Raji (cell line): Measurements from ENCODE around the gene C16orf96.

Experiments used
- POLR2A ChIP-seq: IDR thresholded peaks from 2 replicates; pipeline ENCODE4 v1.6.1; 2011; ENCODE audit warnings: low read depth, low read length, control low read depth; ENCODE audit not compliant: insufficient read depth

The C16orf96 gene

DNA sequence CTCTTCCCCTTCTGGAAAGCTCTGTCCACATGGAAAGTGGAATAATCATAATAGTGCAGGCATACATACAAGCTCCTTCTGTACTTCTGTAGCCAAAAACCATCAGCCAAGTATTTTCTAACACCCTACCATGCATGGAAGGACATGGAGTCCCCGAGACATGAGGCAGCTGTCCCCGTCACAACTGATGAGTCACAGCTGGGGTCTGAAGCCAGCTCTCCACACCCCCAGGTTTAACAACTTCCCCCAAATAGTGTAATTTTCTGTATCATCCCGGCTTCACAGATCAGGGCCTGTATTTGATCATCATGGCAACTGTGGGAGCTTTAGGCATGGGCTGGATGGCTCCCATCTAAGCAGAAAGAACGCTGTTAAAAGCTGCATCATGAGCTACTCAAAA is 16.6 kb downstream of the C16orf96 start:
- TF ChIP-seq POLR2A = no peak

DNA sequence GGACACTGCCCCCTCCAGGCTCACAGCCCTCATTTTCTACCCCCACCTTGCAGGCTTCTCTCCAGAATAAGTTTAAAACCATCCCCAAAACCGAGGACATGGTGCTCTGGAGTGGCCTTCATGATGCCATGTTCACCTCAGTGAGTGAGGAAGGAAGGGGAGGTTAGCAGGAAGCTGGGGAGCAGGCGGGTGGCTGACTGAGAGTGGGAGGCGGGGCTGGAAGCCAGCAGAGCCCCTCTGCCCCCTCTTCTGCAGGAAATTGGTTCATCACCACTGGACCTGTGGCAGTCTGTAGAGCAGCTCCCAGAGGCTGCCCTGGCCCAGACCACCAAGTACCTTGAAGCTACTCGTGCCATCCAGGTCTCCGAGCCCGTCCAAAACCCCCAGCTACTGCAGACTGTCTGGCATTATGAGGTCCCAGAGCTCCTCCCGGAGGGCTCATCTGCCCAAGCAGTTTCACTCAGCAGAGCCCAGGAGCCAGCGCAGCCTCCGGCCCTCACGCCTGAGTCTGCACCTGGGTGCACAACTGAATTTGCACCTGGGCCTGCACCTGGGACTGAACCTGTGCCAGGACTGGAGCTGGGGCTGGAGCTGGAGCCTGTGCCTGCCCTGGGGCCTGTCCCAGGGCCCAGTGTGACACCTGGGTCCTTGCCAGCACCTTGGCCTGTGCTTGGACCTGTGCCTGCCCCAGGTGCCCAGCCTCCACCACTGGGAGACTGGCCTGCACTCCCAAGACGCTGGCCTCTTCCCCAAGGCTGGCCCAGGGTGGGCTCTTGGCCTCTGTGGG is 19.0 kb downstream of the C16orf96 start:
- TF ChIP-seq POLR2A = no peak

DNA sequence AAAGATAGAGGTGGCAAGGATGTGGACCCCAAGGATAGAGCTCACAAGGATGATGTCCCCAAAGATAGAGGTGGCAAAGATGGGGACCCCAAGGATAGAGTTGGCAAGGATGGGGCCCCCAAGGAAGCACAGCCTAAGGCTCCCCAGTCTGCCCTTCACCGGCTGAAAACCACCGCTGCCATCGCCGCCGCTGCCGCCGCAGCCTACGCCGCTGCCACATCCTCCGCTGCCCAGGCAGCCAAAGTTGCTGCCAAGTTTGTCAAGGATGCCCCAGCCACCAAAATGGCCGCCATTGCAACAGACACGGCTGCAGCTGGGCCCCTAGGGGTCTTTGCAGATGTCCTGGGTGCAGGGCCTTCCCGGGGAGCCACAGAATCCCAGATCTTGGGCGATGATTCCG is 19.9 kb downstream of the C16orf96 start:
- no peak for TF ChIP-seq POLR2A

DNA sequence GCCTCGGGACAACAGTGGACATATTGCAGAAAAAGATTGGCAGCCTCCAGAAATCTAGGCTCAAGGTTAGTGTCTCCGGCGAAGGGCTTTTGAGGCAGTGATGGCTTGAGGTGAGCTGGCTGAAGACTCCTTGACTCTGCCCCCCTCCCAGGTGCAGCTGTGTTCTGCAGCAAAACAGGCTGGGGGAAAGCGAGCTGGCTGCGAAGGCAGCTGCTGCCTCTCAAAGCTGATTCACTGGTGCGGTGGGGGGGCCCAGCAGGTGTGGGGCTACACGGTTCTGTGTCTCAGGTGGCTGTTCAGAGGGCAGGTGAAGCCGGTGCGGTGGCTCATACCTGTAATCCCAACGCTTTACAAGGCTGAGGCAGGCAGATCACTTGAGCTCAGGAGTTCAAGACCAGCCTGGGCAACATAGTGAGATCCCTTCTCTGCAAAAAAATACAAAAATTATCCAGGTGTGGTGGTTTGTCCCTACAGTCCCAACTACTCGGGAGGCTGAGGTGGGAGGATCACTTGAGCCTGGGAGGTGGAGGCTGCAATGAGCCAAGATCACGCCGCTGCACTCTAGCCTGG is 22.9 kb downstream of the C16orf96 start:
- no peak for TF ChIP-seq POLR2A

DNA sequence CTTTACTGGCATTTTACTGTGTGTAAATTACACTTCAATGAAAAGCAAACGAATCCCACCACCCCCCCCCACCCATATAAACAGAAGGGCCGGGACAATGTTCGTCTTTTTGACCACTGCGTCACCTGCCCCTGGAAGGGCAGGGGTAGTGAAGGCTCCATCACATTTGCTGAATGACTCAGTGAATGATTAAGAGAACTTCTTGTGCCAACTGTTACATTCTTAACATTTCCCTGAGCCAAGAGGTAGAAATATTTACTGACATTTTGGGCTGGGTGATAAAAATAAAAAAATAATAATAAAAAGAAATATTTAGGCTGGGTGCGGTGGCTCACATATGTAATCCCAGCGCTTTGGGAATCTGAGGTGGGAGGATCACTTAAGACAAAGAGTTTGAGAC is 24.1 kb downstream of the C16orf96 start:
- no peak for TF ChIP-seq POLR2A

DNA sequence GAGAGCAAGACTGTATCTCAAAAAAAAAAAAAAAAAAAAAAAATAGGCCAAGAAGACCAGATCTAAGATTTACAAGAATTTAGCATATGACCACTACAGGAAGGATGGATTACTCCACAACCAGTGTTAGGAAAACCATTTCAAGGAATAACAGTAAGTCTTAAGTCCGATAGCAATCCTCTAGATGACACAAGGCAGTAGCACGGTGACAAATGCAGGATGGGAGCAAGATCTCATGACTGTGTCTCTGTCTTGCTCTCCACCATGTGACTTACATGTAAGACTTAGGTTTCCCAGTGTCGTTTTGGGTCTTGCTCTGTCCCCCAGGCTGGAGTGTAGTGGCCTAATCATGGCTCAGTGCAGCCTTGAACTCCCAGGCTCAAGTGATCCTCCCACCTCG is 27.8 kb downstream of the C16orf96 start:
- no peak for TF ChIP-seq POLR2A

DNA sequence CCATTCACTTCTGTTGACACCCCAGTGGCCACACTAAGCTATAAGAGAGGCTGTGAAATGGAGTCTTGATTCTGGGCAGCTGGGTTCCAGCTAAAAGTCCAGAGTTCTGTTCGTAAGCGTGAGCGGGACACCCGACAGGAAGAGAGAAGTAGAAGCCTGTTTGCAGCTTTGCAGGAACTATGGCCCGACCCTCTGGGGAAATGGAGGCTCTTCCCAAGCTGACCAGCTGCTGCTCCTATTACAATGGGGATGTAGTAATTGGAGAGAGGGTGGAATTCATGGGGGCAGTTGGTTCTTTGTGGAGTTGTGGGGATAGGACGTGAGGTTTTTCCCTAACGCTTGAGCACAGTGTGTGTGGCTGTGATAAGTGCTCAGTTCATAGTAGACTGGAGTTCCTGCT is 30.2 kb downstream of the C16orf96 start:
- TF ChIP-seq POLR2A = no peak

DNA sequence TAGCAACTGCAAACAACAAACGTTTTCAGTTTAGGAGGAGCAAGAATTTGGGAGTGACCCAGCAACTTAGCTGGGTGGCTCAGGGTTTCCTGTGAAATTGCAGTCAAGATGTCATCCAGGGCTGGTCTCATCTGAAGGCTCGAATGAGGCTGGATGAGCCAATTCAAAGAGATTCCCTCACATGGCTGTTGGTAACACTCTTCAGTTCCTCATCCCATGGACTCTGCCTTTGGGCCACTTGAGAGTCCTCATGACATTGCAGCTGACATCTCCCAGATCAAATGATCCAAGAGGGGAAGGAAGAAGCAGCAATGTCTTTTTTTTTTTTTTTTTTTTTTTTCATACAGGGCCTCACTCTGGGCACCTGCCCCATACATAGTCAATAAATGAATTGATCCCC is 32.2 kb downstream of the C16orf96 start:
- TF ChIP-seq POLR2A = no peak

DNA sequence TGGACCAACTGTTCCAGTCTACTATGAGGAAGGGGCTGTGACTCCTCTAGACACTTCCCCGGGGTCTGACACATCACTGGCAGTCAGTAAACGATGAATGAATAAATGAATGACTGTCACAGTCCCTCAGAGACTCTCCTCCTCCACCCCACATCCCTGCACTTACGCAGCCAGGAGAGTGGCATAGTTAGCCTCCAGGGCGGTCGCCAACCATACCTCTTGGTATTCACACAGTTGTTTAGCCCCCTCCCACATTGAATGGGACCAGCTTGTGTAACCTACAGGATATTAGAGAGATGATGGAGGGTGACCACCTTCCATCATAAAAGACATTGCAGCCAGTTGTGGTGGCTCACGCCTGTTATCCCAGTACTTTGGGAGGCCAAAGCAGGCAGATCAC is 32.8 kb downstream of the C16orf96 start:
- no peak for TF ChIP-seq POLR2A

DNA sequence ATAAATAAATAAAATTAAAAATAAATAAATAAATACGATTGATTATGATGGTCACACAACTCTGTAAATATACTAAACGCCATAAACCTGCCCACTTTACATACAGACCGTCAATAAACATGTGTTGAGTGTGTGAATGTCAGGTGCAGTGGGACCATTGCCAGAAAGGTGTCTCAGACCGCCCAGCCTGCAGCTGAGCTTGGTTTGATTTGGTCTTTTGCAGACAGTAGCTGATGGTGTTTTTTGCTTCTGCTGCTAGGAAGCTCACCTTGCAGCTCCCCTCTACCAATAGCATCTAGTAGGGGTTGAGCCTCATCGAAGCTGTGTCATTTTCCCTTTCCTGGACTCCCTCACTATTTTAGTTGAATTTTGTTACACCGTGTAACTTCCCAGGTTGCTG is 35.1 kb downstream of the C16orf96 start:
- no peak for TF ChIP-seq POLR2A

DNA sequence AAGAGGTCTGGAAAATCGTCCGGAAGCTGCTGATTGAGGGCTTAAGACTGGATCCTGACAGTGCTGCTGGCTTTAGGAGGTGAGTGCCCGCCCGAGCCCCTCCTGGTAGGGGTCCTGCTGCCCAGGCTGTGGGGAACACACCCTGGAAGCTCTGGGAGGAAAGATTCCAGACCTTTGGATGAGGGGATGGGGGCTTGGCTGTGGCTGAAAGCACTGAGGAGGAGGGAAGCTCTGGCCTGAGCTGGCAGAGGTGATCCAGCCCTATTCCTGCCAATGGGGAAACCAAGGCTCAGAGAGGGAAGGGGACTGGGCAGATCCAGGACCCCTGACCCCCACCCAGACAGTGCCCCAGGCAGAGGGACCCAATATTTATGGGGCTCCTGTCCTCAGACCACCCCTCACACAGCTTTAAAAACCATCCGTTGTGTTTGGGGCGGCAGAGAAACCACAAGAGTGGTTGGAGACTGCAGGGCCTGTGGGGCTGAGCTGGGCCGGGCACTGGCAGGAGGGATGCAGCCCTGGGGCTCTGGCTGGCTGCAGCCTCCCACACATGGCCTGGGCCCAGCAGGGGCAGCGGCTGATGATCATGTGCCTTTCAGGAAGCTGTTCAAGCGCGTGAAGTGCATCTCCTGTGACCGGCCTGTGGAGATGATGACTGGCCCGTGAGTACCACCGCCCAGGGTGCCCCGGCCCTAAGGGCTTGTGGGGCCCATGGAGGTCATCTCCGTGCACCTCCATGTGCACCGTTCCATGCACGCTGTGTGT is 35.7 kb downstream of the C16orf96 start:
- no peak for TF ChIP-seq POLR2A

DNA sequence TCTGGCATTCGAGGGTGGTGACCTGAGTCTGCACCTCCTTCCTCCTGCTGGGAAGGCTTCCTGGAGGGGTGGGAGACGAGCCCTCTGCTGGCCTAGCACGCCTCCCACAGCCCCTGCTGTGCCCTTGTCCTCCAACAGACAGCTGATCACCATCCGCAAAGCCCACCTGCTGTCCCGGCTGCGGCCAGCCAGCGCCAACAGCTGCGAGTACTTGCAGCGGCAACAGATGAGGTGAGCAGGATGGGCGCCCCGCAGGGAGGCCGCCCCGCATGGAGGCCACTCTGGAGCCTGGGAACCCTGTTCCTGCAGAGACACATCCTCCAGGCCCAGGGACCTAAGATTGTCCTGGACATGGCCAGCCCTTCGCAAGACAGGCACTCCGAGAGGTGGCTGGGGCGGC is 36.9 kb downstream of the C16orf96 start:
- TF ChIP-seq POLR2A = no peak

DNA sequence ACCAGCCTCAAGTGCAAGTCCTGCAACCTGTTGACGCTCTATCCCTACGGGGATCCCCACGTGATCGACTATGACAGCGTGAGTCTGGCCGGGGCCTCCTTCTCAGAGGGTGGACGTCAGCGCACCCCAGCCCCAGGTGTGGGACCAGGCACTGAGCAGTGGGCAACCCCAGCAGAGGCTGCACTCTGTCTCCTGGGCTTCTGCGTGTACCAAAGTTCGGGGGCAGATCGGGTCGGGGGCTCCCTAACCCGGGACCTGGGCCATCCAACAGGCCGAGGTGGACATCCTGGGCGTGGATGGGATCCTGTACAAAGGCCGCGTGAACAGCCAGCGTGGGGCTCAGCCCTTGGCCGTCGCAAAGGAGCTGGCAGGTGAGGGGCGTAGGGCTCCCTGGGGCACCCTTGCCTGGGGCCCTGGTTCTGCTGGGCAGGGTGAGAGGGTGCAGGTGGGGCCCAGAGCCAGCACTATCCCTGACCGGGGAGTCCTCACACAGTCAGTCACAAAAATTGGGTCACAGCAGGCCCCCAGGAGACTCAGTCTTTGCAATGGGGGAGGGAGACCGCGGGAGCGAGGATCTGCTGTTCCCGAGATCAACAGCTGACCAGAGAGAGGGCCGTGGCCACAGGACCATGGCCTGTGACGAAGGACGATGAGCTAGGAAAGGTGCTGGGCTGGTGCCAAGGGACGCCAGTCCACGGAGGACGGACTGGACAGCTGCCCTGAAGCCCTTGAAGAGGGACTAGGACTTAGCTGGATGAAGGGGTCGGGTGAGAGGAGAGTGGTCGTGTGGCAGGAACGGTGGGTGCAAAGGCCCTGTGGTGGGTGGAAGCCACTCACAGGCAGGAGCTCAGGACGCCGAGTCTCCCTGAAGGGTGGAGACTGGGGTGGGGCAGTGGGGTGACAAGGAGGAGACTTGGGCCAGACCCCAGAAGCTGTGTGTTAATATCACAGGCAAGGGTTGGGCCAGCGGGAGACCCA is 38.6 kb downstream of the C16orf96 start:
- no peak for TF ChIP-seq POLR2A

DNA sequence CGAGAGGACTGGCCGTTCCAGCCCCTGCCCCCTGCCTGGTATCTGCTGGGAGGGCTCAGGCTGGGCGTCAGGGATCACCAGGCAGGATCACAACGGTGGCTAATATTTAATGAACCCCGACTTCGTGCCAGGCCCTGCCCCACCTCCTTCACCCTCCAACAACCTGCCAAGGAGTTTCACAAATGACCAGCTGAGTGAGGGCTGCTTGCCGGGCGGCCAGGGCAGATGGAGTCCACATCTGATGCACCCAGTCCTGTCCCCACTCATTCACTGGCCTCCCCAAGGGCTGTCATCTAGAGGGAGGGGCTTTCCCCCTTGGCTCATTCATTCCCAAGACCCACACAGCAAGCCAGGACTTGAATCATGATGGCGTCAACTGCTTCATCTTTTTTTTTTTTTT is 41.0 kb downstream of the C16orf96 start:
- no peak for TF ChIP-seq POLR2A

DNA sequence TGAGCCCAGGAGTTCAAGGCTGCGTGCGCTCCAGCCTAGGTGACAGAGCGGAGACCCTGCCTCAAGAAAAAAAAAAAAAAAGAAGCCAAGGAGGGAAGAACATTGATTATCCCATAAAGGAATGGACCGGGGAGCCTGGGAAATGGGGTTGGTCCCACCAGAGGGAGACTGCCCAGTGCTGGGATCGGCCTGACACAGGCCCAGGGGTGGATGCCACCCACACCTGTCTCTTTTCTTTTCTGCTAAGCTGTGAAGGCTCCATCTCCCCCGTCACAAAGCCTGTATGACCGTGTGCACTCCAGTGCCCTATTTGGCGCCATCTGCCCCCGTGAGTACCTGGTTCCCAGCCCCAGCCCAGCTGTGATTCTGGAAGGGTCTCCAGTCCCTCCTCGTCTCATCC is 42.9 kb downstream of the C16orf96 start:
- no peak for TF ChIP-seq POLR2A
